Dedifferentiated amniotic fluid mesenchymal stem cell (primary cell): ENCODE measurements around the gene ANXA9.
A peak's percentile ranks its signal among the peaks of the same experiment; 100 is the strongest.

Experiments used
- DNase-seq: peaks from one replicate; pipeline ENCODE4 v3.0.0-alpha.2; 2016; ENCODE audit errors: extremely low spot score

ANXA9 gene

GRCh38 chr1:150974580-150975478, 7.3 kb upstream of the ANXA9 start, which contains the start of gene CERS2:
TSS of gene CERS2 (minus strand) at chr1:150974835. CDS start at chr1:150969090, 5,745 bp downstream.
- peak; percentile 76 for DNase-seq

- no peak for DNase-seq
Measured at GRCh38 chr1:150976401-150976821, 5.7 kb upstream of the ANXA9 start.

GRCh38 chr1:150976879-150977694, 5.0 kb upstream of the ANXA9 start:
- DNase-seq, result peak; percentile 49

- DNase-seq, result peak; percentile 92
Measured at GRCh38 chr1:150979092-150980056, 2.7 kb upstream of the ANXA9 start.

GRCh38 chr1:150981177-150981804, 801 bp upstream of the ANXA9 start:
- no peak for DNase-seq

- no peak for DNase-seq
Measured at GRCh38 chr1:150985179-150985825, 3.2 kb downstream of the ANXA9 start.

GRCh38 chr1:150987924-150988323, 5.8 kb downstream of the ANXA9 start:
- no peak for DNase-seq

GRCh38 chr1:150992626-150993025, 10.5 kb downstream of the ANXA9 start:
- no peak for DNase-seq

- no peak for DNase-seq
Measured at GRCh38 chr1:150994248-150994647, 12.2 kb downstream of the ANXA9 start.

- no peak for DNase-seq
Measured at GRCh38 chr1:150995460-150995859, 13.4 kb downstream of the ANXA9 start.

GRCh38 chr1:150995896-150996295, 13.8 kb downstream of the ANXA9 start:
- no peak for DNase-seq

GRCh38 chr1:150997126-150997872, 15.2 kb downstream of the ANXA9 start:
- no peak for DNase-seq

GRCh38 chr1:150997949-150998348, 15.9 kb downstream of the ANXA9 start:
- no peak for DNase-seq

GRCh38 chr1:150999051-150999674, 17.1 kb downstream of the ANXA9 start:
- DNase-seq, result no peak

GRCh38 chr1:150999926-151000325, 17.8 kb downstream of the ANXA9 start:
- no peak for DNase-seq

- DNase-seq, result no peak
Measured at GRCh38 chr1:151000408-151000807, 18.3 kb downstream of the ANXA9 start.

GRCh38 chr1:151001602-151002001, 19.5 kb downstream of the ANXA9 start:
- no peak for DNase-seq

GRCh38 chr1:151002051-151002450, 20.0 kb downstream of the ANXA9 start:
- DNase-seq, result no peak

- no peak for DNase-seq
Measured at GRCh38 chr1:151002611-151003010, 20.5 kb downstream of the ANXA9 start.
